ENCODE data around the gene AP3S2.

Gene AP3S2

DNA sequence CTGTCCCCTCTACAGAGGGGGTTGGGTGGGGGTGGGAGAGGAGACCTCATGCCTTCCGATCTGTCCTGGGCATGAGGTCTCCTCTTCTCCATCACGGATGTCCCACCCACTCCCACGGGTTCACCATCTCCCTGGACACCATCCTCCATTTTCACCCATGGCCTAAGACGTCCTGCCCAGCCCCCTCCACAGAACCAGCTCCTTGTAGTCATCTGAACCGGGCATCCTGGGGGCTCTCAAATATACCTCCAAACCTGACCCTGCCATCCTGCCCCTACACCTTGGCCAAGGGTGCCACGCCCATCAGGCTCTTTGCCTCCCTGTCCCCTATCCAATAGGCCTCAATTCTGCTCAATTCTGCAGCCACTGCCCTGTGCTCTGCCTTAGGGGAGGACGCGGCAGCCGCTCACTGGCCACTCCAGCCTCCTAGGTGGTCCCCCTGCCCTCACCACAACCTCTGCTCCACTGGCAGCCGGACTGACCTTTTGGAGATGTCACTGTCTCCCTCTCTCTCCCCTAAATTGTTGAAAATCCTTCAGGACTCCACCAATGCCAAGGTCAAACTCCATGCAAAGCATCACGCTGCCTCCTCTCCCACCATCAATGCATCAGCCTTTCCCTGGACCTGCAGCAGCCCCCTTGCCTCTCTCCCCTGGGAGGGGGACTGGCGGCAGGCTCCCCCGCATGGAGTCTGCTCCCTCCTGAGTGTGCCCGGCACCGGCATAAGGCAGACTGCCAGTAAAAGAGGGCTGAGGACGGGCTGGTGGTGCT lies 69.8 kb downstream of the AP3S2 start:
- H3K79me2 ChIP-seq (ENCODE audit: low read length), result no peaks in the 10 kb centered on the region
- no peaks in the 10 kb centered on the region for H3K27me3 ChIP-seq (replicated peaks; ENCODE audit: insufficient read depth, low read length)
- H3K9me3 ChIP-seq (replicated peaks; ENCODE audit: insufficient read depth, low read length), result no peaks in the 10 kb centered on the region
- TF ChIP-seq EZH2 (optimal IDR thresholded peaks at IDR 0.05; ENCODE audit: low read depth, low read length) (no peak), EZH2phosphoT487 (IDR thresholded peaks at IDR 0.05; ENCODE audit: low read length) (no peak)
- TF ChIP-seq, protein P1, sequence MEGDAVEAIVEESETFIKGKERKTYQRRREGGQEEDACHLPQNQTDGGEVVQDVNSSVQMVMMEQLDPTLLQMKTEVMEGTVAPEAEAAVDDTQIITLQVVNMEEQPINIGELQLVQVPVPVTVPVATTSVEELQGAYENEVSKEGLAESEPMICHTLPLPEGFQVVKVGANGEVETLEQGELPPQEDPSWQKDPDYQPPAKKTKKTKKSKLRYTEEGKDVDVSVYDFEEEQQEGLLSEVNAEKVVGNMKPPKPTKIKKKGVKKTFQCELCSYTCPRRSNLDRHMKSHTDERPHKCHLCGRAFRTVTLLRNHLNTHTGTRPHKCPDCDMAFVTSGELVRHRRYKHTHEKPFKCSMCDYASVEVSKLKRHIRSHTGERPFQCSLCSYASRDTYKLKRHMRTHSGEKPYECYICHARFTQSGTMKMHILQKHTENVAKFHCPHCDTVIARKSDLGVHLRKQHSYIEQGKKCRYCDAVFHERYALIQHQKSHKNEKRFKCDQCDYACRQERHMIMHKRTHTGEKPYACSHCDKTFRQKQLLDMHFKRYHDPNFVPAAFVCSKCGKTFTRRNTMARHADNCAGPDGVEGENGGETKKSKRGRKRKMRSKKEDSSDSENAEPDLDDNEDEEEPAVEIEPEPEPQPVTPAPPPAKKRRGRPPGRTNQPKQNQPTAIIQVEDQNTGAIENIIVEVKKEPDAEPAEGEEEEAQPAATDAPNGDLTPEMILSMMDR (IDR thresholded peaks at IDR 0.05; ENCODE audit: low read length), result no peak
- no peak overlapping the region for H3K27ac ChIP-seq (ENCODE audit: low read length)
- no peak overlapping the region for H2AFZ ChIP-seq (ENCODE audit: low read length)
- H3K9me2 ChIP-seq (replicated peaks; ENCODE audit: insufficient read depth, low read length), result no peaks in the 10 kb centered on the region
- H3F3A ChIP-seq (ENCODE audit: insufficient read depth, low read length), result no peaks in the 10 kb centered on the region
- no peak for DNase-seq
- no peak overlapping the region for H3K4me3 ChIP-seq (ENCODE audit: low read length)
- H3K4me2 ChIP-seq (ENCODE audit: low read depth, low read length), result no peak overlapping the region
- H3K9ac ChIP-seq (ENCODE audit: low read length), result no peak overlapping the region
- no peaks in the 10 kb centered on the region for H3K4me1 ChIP-seq (ENCODE audit: low read length)
- no peaks in the 10 kb centered on the region for H3K36me3 ChIP-seq (replicated peaks; ENCODE audit: insufficient read depth, low read length)
- H4K20me1 ChIP-seq (ENCODE audit: insufficient read depth, low read length), result no peaks in the 10 kb centered on the region

DNA sequence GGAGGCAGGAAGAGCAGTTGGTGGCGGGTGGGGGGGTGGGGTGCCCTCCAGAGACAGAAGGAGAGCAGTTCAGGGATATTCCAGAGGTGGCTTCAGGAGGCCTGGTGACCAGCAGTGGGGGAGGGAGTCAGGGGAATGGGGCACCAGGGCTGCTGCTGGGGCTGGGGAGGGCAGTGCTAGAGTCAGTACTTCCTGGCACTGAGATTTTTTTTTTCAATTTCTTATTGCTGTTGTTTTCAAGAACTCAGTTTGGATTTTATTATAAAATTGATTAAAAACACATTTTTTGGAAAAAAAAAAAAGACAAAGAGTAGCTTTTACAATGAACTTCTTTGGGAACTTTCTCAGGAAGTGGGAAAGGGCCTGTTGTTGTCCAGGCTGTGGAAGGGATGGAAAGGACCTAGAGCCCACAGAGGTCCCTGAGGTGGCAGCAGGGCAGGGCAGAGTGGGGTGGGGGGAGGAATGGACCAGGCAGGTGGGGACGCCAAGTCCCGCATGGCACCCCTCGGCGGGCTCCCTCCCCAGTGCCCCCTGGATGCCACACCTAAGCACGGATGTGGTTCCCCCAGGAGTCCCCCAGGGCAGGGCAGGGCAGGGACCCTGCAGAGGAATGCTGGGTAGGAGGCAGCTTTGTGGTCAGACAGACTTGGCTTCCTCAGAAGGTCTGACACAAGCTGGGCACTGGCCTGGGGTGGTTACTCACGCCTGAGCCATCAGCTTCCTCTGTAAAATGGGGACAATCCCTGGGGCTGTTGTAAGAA lies 70.7 kb downstream of the AP3S2 start:
- Histone ChIP-seq H3K36me3 (replicated peaks; ENCODE audit: insufficient read depth, low read length) (no peaks in the 10 kb centered on the region), H3K27me3 (replicated peaks; ENCODE audit: insufficient read depth, low read length) (no peaks in the 10 kb centered on the region), H3K27ac (ENCODE audit: low read length) (no peak overlapping the region), H3K79me2 (ENCODE audit: low read length) (no peaks in the 10 kb centered on the region), H3K9ac (ENCODE audit: low read length) (no peak overlapping the region), H4K20me1 (ENCODE audit: insufficient read depth, low read length) (no peaks in the 10 kb centered on the region), H2AFZ (ENCODE audit: low read length) (no peak overlapping the region), H3K9me3 (replicated peaks; ENCODE audit: insufficient read depth, low read length) (no peaks in the 10 kb centered on the region), H3F3A (ENCODE audit: insufficient read depth, low read length) (no peaks in the 10 kb centered on the region), H3K4me2 (ENCODE audit: low read depth, low read length) (no peak overlapping the region), H3K4me1 (ENCODE audit: low read length) (no peaks in the 10 kb centered on the region), H3K4me3 (ENCODE audit: low read length) (no peak overlapping the region), H3K9me2 (replicated peaks; ENCODE audit: insufficient read depth, low read length) (no peaks in the 10 kb centered on the region)
- DNase-seq, result no peak
- no peak for TF ChIP-seq EZH2phosphoT487 (IDR thresholded peaks at IDR 0.05; ENCODE audit: low read length)
- TF ChIP-seq EZH2 (optimal IDR thresholded peaks at IDR 0.05; ENCODE audit: low read depth, low read length), result no peak
- TF ChIP-seq, protein P1 (IDR thresholded peaks at IDR 0.05; ENCODE audit: low read length), result no peak

DNA sequence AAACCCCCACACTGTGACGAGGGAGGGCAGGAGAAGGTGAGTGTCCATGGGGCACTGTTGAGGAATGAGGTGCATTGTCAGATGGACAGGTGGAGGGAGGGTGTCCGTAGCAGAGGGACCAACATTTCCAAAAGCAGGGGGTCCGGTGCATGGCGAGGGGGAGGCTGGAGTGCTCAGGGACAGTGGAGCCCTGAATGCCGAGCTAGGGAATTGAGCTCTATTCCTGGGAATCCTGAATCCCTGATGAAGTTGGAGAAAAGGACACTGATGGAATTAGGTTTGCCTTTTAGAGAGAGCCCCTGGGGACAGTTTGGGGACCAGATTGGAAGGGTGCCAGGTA lies 71.2 kb downstream of the AP3S2 start:
- TF ChIP-seq, protein P1 (IDR thresholded peaks at IDR 0.05; ENCODE audit: low read length), result no peak
- no peak for TF ChIP-seq EZH2 (optimal IDR thresholded peaks at IDR 0.05; ENCODE audit: low read depth, low read length)
- TF ChIP-seq EZH2phosphoT487 (IDR thresholded peaks at IDR 0.05; ENCODE audit: low read length), result no peak
- Histone ChIP-seq H3K9me2 (replicated peaks; ENCODE audit: insufficient read depth, low read length) (no peaks in the 10 kb centered on the region), H3K27me3 (replicated peaks; ENCODE audit: insufficient read depth, low read length) (no peaks in the 10 kb centered on the region), H3K4me3 (ENCODE audit: low read length) (no peak overlapping the region), H3K9ac (ENCODE audit: low read length) (no peak overlapping the region), H3K4me1 (ENCODE audit: low read length) (no peaks in the 10 kb centered on the region), H3F3A (ENCODE audit: insufficient read depth, low read length) (no peaks in the 10 kb centered on the region), H2AFZ (ENCODE audit: low read length) (no peak overlapping the region), H3K36me3 (replicated peaks; ENCODE audit: insufficient read depth, low read length) (no peaks in the 10 kb centered on the region), H3K79me2 (ENCODE audit: low read length) (no peaks in the 10 kb centered on the region), H3K27ac (ENCODE audit: low read length) (no peak overlapping the region), H3K4me2 (ENCODE audit: low read depth, low read length) (no peak overlapping the region), H4K20me1 (ENCODE audit: insufficient read depth, low read length) (no peaks in the 10 kb centered on the region), H3K9me3 (replicated peaks; ENCODE audit: insufficient read depth, low read length) (no peaks in the 10 kb centered on the region)
- no peak for DNase-seq
